Measurements from ENCODE around the gene DERL2.

The DERL2 gene

DNA sequence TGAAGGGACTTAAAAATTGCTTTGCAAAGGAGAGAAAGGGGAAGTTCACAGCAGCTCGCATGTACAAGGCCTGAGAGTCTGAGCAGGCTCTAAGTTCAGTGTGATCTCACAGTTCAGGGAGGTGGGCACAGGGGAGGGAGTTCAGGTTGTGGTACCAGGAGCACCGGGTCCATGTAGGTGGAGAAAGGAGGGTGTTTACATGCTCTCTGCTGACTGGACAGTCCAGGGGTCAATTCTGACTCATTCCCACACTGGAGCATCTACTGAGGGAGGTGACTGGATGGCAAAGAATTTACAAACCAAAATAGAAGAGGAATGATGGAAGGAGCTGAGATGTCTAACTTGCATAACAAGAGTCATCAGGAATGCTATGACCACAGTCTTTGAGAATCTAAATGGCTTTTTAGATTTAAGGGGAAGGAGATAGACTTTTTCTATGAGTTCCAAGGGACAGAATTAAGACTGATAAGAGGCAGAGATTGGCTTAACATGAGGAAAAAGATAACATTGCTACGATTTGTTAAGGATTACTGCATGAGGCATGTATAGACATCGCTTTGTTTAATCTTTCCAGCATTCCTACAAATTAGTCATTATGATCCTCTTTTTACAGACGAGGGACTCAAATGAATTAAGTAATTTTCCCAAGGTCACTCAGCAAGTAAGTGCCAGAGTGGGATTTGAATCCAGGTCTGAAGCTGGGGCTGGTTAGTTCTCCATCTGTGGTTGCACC, 30.2 kb upstream of the DERL2 start:
- Histone ChIP-seq H3K4me3 (ENCODE audit: low read length) (peak overlapping the region; percentile 31), H3K4me2 (ENCODE audit: low read length) (peak overlapping the region; percentile 61), H3K9ac (ENCODE audit: low read depth, low read length) (peak overlapping the region; percentile 59), H3K9me3 (replicated peaks; ENCODE audit: low read length) (no peaks in the 10 kb centered on the region), H3K27me3 (ENCODE audit: control insufficient read depth, insufficient read depth, low read length) (no peaks in the 10 kb centered on the region), H3K36me3 (ENCODE audit: insufficient read depth, low read length) (peaks cover 14% of the 10 kb centered on the region), H3K4me1 (ENCODE audit: control insufficient read depth, insufficient read depth, low read length) (peaks cover 25% of the 10 kb centered on the region)

DNA sequence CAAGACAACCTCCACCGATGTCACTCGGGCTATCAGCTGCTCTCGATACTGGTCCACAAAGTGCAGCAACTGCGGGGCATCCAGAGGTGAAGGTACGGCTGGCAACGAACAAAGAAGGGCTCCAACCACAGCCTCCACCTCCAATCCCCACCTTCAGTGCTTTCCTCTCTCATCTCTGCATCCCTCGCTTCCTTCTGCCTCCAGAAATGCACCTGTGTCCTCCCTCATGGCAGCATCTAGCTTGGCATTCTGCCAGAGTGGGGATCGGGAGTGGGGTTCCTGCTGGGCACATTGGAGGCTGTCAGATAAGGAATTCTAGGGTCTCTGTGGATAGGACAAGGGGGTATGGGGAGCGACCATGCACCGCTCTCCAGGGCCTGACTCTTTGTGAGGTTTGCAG, 29.0 kb upstream of the DERL2 start:
- Histone ChIP-seq H3K4me2 (ENCODE audit: low read length) (no peak overlapping the region), H3K36me3 (ENCODE audit: insufficient read depth, low read length) (peaks cover 12% of the 10 kb centered on the region), H3K4me3 (ENCODE audit: low read length) (no peak overlapping the region), H3K4me1 (ENCODE audit: control insufficient read depth, insufficient read depth, low read length) (peaks cover 25% of the 10 kb centered on the region), H3K27me3 (ENCODE audit: control insufficient read depth, insufficient read depth, low read length) (no peaks in the 10 kb centered on the region), H3K9ac (ENCODE audit: low read depth, low read length) (no peak overlapping the region), H3K9me3 (replicated peaks; ENCODE audit: low read length) (no peaks in the 10 kb centered on the region)

DNA sequence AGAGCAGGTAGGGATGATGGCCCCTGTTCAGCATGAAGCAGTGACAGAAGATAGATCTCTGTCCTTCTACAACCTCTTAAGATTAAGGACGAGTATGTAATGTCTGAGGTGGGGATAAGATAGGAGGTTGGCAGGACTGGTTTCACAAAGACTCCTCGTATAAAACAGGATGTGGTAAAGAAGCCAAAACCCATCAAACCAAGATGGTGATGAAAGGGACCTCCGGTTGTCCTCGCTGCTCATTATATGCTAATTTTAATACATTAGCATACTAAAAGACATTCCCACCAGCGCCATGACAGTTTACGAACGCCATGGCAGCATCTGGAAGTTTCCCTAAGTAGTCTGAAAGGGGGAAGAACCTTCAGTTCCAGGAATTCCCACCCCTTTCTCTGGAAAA, 27.6 kb upstream of the DERL2 start:
- Histone ChIP-seq H3K9me3 (replicated peaks; ENCODE audit: low read length) (no peaks in the 10 kb centered on the region), H3K27me3 (ENCODE audit: control insufficient read depth, insufficient read depth, low read length) (no peaks in the 10 kb centered on the region), H3K36me3 (ENCODE audit: insufficient read depth, low read length) (peaks cover 12% of the 10 kb centered on the region), H3K4me1 (ENCODE audit: control insufficient read depth, insufficient read depth, low read length) (peaks cover 39% of the 10 kb centered on the region), H3K4me3 (ENCODE audit: low read length) (no peak overlapping the region), H3K9ac (ENCODE audit: low read depth, low read length) (no peak overlapping the region), H3K4me2 (ENCODE audit: low read length) (no peak overlapping the region)

DNA sequence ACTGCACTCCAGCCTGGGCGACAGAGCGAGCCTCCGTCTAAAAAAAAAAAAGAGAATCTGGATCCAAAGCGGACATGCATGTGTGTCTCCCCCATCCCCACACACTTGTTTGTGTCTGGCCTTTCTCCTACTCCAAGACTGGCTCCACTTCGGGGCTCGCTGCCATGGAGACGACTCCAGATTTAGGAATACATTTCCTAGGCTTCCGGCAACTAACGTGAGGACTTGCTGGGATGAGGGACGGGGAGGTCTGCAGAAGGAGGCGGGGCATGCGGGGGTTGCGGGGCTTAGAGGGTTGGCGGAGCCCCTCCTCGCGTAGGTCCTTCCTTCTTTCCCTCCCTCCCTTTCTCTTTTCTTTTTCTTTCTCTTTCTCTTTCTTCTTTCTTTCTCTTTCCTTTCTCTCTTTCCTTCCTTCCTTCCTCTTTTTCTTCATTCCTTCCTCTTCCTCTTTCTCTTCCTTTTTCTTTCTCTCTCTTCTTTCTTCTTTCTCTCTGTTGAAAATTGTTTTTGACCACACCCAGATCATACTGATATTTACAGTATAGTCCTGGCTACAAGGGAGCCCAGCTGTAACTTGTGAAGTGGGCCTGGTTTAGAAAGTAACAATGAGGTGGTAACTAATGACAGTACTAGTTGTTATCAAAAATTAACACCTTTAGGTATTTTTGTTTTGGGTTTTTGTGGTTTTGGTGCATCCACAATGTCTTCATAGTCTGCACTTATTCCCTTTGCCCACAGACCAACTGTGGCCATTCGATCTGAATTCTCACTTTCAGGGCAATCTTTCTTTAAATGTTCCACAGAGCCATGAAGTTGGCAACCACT, 25.6 kb upstream of the DERL2 start:
- no peaks in the 10 kb centered on the region for H3K9me3 ChIP-seq (replicated peaks; ENCODE audit: low read length)
- peaks cover 12% of the 10 kb centered on the region for H3K36me3 ChIP-seq (ENCODE audit: insufficient read depth, low read length)
- H3K27me3 ChIP-seq (ENCODE audit: control insufficient read depth, insufficient read depth, low read length) = no peaks in the 10 kb centered on the region
- H3K4me2 ChIP-seq (ENCODE audit: low read length) = no peak overlapping the region
- no peak overlapping the region for H3K4me3 ChIP-seq (ENCODE audit: low read length)
- peaks cover 29% of the 10 kb centered on the region for H3K4me1 ChIP-seq (ENCODE audit: control insufficient read depth, insufficient read depth, low read length)
- H3K9ac ChIP-seq (ENCODE audit: low read depth, low read length) = no peak overlapping the region

DNA sequence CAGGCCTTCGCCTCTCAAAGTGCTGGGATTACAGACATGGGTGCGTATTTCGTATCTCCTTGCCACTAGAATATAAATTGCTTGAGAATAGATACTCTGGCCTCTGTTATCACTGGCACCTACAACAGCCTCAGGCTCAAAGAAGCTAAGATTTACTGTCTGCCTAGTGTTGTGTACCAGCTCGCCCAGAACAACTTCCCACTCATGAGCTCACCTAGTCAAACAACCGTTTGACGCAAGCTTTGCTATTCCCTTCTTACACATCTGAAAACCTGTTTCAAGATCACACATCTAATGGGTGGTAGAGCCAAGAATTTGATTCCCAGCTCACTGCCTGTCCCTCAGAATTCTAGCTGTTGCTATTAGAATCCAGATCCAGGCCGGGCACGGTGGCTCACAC, 24.8 kb upstream of the DERL2 start:
- H3K9ac ChIP-seq (ENCODE audit: low read depth, low read length) = no peak overlapping the region
- no peak overlapping the region for H3K4me3 ChIP-seq (ENCODE audit: low read length)
- peaks cover 12% of the 10 kb centered on the region for H3K36me3 ChIP-seq (ENCODE audit: insufficient read depth, low read length)
- no peaks in the 10 kb centered on the region for H3K27me3 ChIP-seq (ENCODE audit: control insufficient read depth, insufficient read depth, low read length)
- peaks cover 22% of the 10 kb centered on the region for H3K4me1 ChIP-seq (ENCODE audit: control insufficient read depth, insufficient read depth, low read length)
- H3K9me3 ChIP-seq (replicated peaks; ENCODE audit: low read length) = no peaks in the 10 kb centered on the region
- no peak overlapping the region for H3K4me2 ChIP-seq (ENCODE audit: low read length)

DNA sequence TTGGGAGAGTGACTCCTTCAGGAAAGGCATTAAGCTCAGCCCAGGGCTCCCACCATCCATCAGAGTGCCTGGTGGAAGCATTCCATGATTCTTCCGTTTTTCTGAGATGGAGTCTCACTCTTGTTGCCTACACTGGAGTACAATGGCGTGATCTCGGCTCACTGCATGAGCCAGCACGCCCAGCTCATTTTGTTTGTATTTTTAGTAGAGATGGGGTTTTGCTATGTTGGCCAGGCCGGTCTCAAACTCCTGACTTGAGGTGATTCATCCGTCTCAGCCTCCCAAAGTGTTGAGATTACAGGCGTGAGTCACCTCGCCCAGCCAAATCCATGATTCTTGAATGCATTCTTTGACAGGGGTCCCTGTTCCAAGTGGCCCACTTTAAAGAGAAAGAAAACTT, 23.5 kb upstream of the DERL2 start:
- Histone ChIP-seq H3K27me3 (ENCODE audit: control insufficient read depth, insufficient read depth, low read length) (no peaks in the 10 kb centered on the region), H3K4me3 (ENCODE audit: low read length) (no peak overlapping the region), H3K4me2 (ENCODE audit: low read length) (no peak overlapping the region), H3K4me1 (ENCODE audit: control insufficient read depth, insufficient read depth, low read length) (peaks cover 16% of the 10 kb centered on the region), H3K9me3 (replicated peaks; ENCODE audit: low read length) (no peaks in the 10 kb centered on the region), H3K9ac (ENCODE audit: low read depth, low read length) (peak overlapping the region; percentile 25), H3K36me3 (ENCODE audit: insufficient read depth, low read length) (peaks cover 6% of the 10 kb centered on the region)

DNA sequence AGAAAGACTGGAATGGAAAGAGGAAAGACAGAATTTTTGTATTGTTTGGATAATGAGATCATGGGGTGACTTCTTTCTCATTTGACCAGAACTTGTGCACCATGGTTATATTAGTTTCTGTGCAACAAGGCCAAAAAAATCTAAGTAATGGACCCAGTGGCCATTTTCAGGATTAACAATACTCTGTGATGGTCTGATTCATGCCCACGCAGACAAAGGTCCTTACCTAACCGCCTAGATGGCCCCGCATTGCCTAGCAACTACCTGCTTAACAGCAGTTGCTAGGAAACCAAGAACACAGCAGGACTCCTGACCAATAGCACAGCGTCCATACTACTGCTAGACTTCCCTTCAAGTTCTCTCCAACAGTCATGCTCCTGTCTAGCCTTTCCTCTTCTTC, 22.8 kb upstream of the DERL2 start:
- Histone ChIP-seq H3K27me3 (ENCODE audit: control insufficient read depth, insufficient read depth, low read length) (no peaks in the 10 kb centered on the region), H3K4me2 (ENCODE audit: low read length) (no peak overlapping the region), H3K4me3 (ENCODE audit: low read length) (no peak overlapping the region), H3K9ac (ENCODE audit: low read depth, low read length) (peak overlapping the region; percentile 25), H3K4me1 (ENCODE audit: control insufficient read depth, insufficient read depth, low read length) (peaks cover 16% of the 10 kb centered on the region), H3K9me3 (replicated peaks; ENCODE audit: low read length) (no peaks in the 10 kb centered on the region), H3K36me3 (ENCODE audit: insufficient read depth, low read length) (peaks cover 3% of the 10 kb centered on the region)

DNA sequence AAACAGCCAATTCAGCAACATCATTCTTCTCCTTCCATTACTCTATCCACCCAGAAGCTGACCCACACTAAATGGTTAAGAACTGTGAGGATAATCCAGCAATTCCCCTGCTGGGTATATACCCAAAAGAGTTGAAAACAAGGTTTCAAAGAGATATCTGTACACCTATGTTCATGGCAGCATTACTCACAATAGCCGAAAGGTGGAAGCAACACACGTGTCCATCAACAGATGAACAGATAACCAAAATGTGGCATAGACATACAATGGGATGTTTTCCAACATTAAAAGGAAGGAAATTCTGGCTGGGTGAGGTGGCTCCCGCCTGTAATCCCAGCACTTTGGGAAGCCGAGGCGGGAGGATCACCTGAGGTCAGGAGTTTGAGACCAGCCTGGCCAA, 20.3 kb upstream of the DERL2 start:
- no peaks in the 10 kb centered on the region for H3K27me3 ChIP-seq (ENCODE audit: control insufficient read depth, insufficient read depth, low read length)
- H3K36me3 ChIP-seq (ENCODE audit: insufficient read depth, low read length) = peaks cover 3% of the 10 kb centered on the region
- no peak overlapping the region for H3K4me2 ChIP-seq (ENCODE audit: low read length)

DNA sequence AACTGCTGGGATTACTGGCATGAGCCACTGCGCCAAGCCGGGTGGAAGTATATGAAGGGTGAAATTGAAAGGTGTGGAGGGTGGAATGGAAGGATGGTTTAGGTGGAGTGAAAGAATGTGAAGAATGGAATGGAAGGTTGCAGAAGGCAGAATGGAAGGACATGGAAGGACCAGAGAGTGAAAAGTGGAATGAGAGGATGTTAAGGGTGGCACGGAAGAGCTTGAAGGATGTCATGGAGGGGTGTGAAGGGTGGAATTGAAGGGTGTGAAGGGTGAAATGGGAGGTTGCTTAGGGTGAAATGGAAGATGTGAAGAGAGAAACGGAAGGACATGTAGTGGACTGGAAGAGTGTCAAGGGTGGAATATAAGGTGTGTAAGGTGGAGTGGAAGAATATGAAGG, 16.6 kb upstream of the DERL2 start:
- Histone ChIP-seq H3K4me3 (ENCODE audit: low read length) (no peak overlapping the region), H3K36me3 (ENCODE audit: insufficient read depth, low read length) (peaks cover 3% of the 10 kb centered on the region), H3K27me3 (ENCODE audit: control insufficient read depth, insufficient read depth, low read length) (no peaks in the 10 kb centered on the region), H3K4me1 (ENCODE audit: control insufficient read depth, insufficient read depth, low read length) (peaks cover 12% of the 10 kb centered on the region), H3K9ac (ENCODE audit: low read depth, low read length) (no peak overlapping the region), H3K9me3 (replicated peaks; ENCODE audit: low read length) (no peaks in the 10 kb centered on the region), H3K4me2 (ENCODE audit: low read length) (no peak overlapping the region)

More for the DNA sequence above, 20.3 kb upstream of the DERL2 start:
- H3K9ac ChIP-seq (ENCODE audit: low read depth, low read length) = no peak overlapping the region
- H3K4me3 ChIP-seq (ENCODE audit: low read length) = no peak overlapping the region
- H3K9me3 ChIP-seq (replicated peaks; ENCODE audit: low read length) = no peaks in the 10 kb centered on the region
- peaks cover 16% of the 10 kb centered on the region for H3K4me1 ChIP-seq (ENCODE audit: control insufficient read depth, insufficient read depth, low read length)

DNA sequence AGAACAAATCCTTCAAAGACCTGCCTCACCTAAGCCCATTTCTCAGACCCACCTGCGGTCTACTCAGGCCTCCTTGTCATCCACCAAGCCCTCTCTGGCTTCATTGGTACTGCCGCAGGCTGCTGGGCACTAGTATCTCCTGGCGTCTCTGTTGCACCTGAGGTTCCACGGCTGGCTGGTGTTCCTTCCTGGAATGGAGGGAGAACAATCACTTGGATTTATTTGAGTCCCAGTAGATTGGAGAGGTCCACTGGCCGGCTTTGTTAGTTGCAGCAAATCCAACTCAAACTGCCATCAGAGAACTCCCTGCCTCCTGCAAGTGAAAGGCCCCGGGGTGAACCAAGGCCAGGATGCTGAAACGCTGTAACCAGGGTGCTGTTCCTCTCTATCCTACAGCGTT, 15.7 kb upstream of the DERL2 start:
- H3K4me3 ChIP-seq (ENCODE audit: low read length) = no peak overlapping the region
- H3K4me1 ChIP-seq (ENCODE audit: control insufficient read depth, insufficient read depth, low read length) = peaks cover 12% of the 10 kb centered on the region
- no peak overlapping the region for H3K9ac ChIP-seq (ENCODE audit: low read depth, low read length)
- H3K4me2 ChIP-seq (ENCODE audit: low read length) = no peak overlapping the region
- peaks cover 3% of the 10 kb centered on the region for H3K36me3 ChIP-seq (ENCODE audit: insufficient read depth, low read length)
- H3K9me3 ChIP-seq (replicated peaks; ENCODE audit: low read length) = no peaks in the 10 kb centered on the region
- H3K27me3 ChIP-seq (ENCODE audit: control insufficient read depth, insufficient read depth, low read length) = no peaks in the 10 kb centered on the region

DNA sequence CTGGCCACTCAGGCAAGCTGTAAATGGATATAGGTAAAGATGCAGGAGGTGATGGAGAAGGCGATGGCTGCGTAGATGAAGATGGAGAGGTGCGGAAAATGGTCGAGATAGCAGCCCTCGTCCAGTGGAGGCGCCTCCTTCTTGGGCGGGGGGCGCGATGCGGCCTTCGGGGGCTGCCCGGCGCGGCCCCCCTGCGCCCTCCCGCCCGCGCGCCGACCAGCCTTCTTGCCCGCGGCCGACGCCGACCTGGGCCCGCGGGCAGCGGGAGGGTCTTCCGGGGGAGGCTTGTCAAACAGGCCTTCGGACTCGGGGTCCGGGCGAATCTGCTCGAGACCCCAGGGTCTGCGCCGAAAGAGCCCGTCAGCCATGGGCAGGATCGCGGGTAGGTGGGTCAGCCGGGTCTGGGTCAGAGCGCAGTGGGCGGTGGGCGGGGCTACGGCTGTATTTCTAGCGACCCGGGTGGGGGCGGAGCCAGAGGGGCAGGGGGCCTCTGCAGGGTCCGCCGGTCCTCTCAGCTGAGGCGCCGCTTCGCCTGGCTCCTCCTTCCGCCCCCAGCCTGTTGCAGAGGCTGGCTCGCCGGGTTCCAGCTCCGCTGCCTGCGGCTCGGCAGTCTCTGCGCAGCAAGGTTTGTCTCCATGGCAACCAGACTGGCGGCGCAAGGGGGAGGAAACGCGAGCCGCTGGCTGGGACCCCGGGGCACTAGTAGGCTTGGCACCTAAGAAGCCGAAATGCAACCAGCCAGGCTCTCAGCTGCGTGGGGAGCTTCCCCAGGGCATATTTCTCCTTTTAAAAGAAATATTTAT, 14.8 kb upstream of the DERL2 start:
- Histone ChIP-seq H3K9ac (ENCODE audit: low read depth, low read length) (peak overlapping the region; percentile 61), H3K4me1 (ENCODE audit: control insufficient read depth, insufficient read depth, low read length) (peaks cover 12% of the 10 kb centered on the region), H3K27me3 (ENCODE audit: control insufficient read depth, insufficient read depth, low read length) (no peaks in the 10 kb centered on the region), H3K9me3 (replicated peaks; ENCODE audit: low read length) (no peaks in the 10 kb centered on the region), H3K36me3 (ENCODE audit: insufficient read depth, low read length) (peaks cover 3% of the 10 kb centered on the region), H3K4me3 (ENCODE audit: low read length) (peak overlapping the region; percentile 78), H3K4me2 (ENCODE audit: low read length) (peak overlapping the region; percentile 88)

Data from skeletal muscle satellite cell (primary cell).